GOT3 (cell line): ENCODE results near the gene TMSB4X.
A peak's percentile ranks its signal among the peaks of the same experiment; 100 is the strongest.
"Not testable (repeated sequence)": the region's sequence is repeated elsewhere in the genome, so short reads cannot be mapped to it uniquely, and the experiment has no call there.

Experiments used
- DNase-seq: peaks from one replicate; lab custom pipeline; 2025; ENCODE audit warnings: mixed read lengths; lab: John Stamatoyannopoulos, UW

The TMSB4X gene

DNA sequence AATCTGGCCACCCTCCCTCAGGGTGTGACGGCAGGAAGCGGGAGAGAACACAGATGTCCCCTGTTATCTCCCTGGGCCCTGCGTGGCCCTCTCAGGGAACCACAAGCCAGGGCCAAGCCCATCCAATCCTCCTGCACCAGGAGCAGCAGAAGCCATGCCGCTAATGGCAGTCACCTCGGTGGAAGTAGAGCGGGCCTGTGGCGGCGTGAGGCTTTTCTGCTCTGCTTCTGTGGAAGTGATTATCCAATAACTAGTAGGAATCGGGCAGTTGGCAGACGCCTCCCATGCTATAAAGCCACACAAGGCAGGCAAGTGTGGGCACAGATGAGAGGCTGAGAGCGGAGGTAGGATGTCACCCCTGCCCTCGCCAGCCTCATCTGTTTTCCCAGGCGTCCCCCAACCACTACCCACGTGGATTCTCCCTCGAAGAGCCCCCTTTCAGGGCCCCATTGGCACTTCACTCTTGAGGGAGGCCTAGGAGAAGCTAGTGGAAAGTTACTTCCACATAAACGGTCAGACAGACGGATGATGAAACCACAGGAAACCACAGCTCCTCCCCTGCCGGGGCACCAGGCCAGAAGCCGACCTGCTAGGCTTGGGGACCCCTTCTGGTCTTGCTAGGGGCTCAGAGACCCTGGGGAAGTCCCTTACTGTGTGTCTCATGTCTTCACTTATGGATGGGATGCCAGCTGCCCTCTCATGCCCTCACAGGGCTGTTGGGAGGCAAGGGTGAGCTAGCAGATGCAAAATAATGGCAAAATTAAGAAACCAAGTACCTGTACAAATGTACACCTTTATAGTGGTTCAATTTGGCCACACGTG is 18.8 kb upstream of the TMSB4X start:
- DNase-seq: no peak

DNA sequence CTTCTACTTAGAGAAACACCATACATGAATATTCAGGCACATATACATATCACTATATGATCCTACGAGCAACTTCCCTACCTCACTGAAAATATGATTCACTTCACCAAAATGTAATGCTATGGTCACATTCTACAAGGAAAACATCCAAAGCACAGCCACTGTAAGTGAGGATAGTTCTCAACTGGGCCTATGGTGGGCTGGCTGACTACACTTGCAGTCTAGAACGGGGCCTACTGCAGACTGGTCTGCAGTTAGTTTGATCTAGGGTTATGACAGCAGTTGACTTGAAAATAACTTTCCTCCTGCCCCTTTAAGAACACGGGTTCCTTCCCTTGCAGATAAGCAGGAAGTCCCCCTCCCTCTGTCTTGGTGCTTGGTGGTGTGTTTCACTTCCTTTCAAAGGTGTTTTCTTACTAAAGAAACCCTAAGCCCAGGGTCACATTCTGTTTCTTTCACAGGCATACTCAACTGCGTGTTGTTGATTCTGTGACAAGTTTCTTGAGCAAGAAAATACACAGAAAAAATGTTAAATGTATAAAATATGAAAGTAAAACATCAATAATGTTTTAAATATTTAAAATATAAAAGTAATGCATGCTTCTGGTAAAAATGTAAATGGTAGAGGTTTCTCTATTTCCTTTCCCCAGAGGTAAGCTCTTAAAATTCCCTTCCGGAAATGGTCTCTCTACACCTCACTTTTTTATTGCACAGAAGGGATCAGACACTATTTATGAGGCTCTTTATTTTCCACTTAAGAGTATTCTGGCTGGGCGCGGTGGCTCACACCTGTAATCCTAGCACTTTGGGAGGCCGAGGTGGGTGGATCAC is 18.0 kb upstream of the TMSB4X start:
- no peak for DNase-seq

DNA sequence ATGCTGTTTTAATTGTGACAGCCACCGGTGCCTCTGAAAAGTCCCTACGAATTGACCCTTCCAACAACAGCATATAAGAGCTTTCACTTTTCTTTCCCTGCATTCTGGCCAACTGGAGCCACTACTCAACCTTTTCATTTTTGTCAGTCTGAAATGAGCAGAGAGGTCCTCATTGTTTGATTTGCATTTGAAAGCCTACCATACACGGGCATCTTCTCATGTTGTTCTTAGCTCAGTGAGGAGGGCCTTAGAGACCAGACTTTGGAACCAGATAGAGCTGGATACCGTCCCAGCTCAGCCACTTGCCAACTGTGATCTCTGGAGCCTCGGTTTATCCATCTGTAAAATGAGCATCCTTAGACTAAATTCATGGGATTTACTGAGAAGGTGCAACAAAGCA is 16.9 kb upstream of the TMSB4X start:
- DNase-seq: no peak

DNA sequence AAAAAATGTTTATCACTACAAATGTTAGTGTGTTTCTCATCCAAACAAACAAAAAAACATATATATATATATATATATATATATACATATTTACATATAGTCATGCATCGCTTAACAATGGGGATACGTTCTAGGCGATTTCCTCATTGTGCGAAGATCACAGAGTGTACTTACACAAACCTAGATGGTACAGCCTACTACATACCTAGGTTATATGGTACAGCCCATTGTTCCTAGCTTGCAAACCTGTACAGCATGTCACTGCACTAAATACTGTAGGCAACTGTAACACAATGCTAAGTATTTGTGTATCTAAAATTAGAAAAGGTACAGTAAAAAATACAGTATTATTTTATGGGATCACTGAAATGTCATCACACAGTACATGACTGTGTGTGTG is 16.4 kb upstream of the TMSB4X start:
- no peak for DNase-seq

DNA sequence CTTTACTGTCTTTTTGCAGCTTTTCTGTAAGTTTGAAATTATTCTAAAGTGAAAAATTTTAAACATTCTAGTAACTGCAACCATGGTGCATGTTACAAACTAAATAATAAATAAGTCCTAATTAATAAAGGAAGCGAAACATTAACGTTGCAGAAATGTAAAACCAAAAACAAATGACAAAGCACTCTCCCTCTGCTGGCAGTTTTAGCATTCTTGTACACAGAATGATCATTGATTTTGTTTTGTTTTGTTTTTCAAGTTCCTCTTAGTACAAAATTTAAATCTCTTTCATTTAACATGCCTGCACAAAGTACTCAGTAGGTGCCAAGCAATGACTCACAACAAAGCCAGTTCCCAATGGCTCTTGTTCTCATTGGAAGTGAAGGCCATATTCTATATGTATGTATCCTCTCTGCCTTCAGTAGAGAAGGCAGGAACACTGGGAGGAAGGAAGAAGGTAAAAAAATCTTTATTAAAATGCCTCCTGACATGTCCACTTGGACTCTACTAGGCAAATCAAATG is 13.7 kb upstream of the TMSB4X start:
- no peak for DNase-seq

DNA sequence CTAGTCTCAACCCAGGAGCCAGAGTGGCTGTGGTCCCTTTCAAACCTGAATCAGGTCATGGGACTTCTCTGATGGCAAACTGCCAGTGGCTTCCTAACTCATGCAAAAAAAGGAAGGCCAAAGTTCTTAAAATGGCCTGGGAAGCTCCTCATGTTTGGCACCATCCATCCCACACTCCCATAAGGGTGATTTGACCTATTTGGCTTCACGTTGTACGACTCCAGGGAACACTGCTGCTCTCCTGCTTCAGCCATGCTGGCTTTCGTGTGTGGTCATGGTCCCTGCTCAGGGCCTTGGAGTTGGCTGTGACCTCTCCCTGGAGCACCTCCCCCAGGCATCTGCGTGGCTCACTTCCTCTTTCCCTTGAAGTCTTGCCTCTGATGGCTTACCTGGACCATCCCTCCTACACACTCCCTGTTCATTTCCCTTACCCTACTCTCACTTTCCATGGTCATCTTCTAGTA is 12.8 kb upstream of the TMSB4X start:
- DNase-seq: no peak

DNA sequence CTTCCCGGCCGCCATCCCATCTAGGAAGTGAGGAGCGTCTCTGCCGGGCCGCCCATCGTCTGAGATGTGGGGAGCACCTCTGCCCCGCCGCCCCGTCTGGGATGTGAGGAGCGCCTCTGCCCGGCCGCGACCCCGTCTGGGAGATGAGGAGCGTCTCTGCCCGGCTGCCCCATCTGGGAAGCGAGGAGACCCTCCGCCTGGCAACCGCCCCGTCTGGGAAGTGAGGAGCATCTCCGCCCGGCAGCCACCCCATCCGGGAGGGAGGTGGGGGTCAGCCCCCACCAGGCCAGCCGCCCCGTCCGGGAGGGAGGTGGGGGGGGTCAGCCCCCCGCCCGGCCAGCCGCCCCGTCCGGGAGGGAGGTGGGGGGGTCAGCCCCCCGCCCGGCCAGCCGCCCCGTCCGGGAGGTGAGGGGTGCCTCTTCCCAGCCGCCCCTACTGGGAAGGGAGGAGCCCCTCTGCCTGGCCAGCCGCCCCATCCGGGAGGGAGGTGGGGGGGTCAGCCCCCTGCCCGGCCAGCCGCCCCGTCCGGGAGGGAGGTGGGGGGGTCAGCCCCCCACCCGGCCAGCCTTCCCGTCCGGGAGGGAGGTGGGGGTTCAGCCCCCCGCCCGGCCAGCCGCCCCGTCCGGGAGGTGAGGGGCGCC is 11.6 kb upstream of the TMSB4X start:
- not testable (repeated sequence) for DNase-seq

DNA sequence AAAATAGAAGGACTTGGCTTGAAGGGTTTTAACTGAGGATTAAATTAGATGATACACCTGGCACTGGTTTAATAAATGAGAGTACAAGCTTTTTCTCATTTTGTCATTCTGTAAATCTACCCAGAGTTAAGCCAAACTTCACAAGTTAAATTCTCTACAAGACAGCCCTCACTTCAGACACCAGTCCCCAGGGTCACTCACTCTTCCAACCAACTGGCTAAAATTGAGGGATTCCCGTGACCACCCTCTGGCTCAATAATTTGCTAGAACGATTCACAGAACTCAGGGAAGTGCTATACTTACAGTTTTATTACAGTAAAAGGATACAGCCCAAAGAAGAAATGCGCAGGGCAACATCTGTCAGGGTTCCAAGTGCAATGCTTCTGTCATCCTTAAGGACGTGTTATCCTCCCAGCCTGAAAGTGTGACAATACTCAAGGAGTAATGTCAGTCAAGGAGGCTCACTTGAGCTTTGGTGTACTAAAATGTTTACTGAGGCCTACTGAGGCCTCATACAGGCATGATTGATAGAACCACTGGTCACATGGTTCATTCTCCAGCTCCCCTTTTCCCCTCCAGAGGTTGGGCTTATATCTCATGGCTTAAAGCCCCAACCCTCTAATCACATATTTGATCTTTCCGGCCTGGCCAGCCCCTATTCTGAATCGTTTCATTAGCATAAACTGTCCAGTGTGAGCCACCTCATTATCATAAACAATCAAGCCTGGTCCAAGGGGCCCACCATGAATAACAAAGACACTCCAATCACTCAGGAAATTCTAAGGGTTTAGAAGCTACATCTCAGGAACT is 9.6 kb upstream of the TMSB4X start:
- DNase-seq: no peak

DNA sequence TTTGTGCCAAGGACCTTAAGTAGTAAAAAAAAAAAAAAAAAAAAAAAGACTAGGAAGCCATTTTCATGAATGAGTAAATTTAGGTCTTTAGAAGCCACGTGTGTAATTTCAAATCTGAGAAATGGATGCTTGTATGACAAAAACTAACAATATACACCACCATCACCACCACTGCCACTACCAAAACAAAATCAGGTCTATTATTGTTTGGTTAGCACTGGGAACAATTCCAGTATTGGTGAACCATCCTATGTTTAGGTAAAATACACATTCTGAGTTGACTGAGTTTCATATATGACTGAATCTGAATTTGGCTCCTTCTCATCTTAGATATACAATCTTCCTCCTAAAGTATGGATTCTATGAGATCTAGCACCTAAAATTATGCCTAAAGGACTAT is 8.8 kb upstream of the TMSB4X start:
- DNase-seq: no peak

DNA sequence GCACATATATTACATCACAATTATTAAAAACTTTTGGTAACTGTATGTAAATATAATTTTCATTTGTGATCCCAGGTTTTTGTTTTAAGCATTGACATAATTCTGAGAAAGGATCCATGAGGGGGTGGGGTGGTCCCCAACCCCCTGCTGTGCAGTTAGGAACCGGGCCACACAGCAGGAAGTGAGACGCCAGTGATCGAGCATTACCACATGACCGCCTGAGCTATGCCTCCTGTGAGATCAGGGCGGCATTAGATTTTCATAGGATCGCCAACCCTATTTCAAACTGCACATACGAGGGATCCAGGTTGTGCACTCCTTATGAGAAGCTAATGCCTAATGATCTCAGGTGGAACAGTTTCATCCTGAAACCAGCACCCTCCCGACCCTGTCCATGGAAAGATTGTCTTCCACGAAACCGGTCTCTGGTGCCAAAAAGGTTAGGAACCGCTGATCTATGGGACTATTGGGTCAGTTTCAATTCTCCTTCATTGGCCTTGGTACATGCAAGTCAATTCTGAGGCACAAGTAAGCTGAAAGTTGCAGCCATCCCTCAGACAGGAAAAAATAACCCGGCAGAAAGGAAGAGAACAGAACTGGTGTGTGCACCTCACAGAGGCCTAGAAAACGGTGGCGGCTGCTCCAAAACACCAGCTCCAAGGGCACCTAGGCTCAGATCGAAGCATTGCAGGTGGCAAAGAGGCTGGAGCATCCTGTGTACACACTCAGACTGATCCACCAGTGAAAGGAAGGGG is 7.0 kb upstream of the TMSB4X start:
- no peak for DNase-seq

DNA sequence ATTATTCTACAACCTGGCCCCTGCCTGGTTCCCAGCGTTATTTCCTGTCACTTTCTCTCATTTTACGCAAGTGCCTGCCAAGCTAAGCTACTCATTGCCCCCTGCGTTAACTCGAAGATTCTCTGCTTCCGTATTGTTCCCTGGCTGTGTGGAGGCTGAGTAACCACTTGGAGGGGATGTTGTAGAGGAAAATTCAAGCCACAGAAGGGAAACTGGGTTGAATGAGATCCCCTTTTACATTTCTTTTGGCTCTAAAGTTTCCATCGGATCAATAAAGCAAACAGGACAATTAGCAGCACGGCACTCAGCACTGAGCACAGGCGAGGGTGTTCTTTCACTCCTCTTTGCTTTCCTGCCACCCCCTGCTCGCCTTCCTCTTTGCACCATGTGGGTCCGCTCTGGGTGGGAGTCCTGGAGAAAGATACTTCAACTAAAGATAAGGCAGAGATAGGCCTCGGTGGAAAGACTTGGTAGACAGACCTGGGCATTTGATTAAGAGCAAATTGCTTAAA is 4.2 kb upstream of the TMSB4X start:
- DNase-seq: peak; percentile 41

DNA sequence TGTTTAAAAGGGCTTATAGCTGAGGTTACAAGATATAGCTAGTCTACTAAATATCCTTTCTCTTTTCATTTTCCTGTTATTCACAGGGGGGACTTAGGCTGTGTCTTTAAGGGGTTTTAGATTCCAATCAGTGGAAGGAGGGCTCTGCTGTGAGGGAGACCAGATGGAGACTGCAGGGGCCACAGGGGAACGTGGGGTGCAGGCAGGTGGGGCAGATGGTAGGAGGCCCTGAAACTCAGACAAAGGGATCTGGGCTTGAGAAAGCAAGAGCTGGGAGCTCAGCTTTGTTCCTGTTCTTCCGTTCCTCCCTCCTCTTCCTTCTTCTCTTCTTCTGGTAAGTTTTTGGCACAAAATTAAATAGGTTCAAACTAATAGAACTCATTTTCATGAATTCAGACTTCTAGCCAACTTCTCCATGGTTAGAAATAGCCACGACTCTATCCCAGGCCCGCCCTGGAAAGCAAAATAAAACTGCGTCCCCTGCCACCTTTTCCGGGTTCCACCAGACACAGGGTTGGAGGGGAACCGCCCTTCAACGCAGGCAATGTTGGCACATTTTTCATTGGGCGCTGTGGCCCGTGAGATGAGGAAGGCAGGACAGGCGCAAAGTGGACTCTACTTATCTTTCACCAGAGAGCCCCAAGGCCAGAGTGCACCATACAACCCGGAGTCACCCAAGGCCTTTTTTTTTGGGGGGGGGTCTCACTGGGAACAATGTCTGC is 3.5 kb upstream of the TMSB4X start:
- DNase-seq: no peak

DNA sequence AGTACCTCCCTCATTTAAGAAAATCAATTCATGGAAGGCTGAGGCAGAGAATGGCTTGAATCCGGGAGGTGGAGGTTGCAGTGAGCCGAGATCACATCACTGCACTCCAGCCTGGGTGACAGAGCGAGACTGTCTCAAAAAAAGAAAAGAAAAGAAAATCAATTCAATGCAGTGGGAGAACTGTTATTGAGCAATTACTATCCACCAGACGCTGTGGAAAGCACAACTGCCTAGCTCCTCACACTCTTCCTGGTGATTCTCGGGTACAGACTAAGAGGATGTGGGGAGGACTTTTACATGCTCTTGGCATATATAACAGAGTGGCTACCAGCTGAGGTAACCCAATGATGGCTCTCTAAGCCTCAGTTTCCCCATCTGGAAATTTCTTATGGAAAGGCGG is 2.7 kb upstream of the TMSB4X start:
- no peak for DNase-seq

DNA sequence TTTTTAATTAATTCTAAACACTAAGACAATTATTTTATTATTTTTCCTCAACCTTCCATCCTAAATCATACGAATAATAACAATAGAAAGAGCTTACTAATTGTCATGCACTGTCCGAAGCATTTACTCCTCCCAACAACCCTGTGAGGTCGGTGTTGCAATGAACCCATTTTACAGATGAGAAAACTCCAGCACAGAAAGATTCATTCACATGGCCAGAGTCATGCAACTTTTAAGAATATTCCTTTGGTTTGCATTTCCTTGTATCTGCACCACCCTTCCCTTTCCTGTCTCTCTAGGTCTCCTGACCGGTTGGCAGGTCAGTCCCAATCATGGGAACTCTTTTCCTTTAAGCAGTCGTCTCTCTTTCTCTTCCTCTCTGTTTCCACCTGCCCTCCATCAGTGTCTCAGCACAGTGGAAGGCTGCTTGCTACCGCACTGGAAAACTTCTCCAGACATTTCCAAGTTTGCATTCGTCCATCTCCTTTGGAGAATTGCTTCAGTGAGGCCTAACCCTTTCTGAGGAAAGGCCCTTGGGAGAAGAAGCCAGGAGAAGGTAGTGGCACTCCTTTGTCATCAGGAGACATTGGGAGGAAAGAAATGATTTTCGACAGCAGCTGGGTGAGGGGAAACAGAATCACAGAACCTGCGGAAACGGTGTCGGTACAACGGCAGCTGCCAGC is 1.9 kb upstream of the TMSB4X start:
- DNase-seq: no peak

DNA sequence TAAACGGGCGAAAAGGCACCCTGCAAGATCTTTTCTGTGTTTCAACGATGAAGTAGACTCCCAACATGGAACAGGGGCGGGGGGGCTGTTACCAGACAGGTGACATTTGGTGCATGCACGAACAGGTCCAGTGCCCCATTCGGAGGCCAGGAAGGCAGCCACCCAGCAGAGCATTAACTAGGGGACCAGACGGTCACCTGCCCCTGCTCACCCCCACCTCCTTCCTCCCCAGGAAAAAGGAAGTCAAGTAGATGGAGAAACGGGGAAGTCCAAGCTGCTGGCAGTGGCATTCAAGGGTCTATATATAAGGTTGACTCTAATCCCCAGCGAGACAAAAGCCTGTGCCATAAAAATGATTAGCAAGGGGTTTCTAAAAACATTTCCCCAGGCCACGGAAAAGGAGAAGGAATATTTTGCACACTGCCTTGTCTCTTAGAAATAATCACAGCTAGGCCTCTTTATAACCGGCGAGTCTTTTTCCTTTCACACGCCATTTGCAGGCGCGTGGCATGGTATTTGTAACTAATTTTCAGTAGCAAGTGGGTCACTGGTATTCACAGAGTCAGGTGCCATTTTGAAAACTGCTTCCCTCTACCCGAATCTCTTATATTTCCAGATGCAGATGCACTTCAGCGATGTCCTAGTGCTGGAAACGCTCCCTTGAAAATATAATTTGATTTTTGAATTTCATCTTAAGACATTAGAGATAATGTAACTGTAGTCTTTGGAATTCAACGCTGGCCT is 1.2 kb upstream of the TMSB4X start:
- DNase-seq: no peak

DNA sequence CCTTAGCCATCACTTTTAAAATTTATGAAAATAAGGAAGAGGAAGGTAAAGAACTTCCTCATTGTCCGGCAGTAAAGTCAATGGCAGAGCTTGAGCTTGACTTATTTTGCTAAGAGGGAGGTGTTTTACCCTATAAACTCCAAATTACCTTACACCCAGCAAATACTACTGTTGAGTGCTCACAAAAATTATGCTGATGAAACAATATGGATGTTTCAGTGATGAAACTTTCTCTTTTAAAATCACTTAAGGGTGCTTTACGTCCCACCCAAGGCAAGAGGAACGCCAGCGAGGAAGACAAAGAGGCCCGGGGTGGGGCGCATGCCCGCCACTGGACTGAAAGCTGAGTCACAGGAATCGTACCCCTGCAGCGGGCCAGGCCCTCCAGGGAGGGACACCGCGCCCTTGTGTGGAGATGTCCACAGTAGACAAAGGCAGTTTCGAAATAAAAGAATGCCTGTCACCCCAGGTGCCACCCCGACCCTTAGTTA is 560 bp upstream of the TMSB4X start:
- peak; percentile 70 for DNase-seq

DNA sequence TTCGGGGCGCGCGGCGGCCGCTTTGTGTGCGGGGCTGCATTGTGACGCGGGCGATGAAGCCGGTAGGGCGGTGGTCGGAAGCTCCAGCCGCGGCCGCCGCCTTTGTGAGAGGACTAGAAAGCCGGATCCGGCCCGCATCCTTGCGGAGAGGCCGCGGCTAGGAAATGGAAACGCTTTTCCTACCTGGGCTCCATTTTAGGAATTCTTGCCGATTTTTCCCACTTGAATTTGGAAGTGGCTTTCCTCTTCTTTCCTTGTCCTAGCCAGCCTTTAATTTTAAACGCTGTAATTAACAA is 708 bp downstream of the TMSB4X start:
- no peak for DNase-seq

DNA sequence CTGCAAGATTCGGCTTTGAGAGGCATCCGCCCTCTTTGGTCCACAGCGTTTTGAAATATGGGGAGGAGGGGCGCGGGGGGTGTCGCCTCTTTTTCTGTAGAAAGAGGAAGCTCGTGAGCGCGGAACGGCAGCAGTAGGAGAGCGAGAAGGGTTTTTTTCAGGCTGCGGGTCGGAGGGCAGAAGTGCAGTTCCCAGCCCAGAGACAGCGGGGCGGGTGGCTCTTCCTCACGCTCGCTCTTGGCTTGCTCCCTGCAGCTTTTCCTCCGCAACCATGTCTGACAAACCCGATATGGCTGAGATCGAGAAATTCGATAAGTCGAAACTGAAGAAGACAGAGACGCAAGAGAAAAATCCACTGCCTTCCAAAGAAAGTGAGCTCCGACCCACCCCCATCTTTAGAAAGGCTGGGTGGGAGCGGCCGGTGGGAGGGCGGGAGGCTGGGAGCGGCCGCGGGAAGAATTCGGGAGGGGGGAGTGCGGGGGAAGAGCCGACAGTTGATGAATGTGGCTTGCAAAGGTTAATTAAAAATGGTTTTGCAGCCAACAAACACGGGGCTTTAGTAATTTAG is 1.2 kb downstream of the TMSB4X start:
- DNase-seq: no peak
